IPS DF 6.9 (cell line): ENCODE data around the gene SERTAD2.

Source experiments
- DNase-seq: peaks from one replicate; pipeline ENCODE4 v3.0.0-alpha.2; 2013; ENCODE audit warnings: low read depth, low spot score
- H3K27ac ChIP-seq: one replicate; pipeline ENCODE4 v1.5.1; 2013; ENCODE audit warnings: low read length, control low read depth
- H3K27me3 ChIP-seq: 2 replicates; pipeline ENCODE4 v1.6.1; 2013; ENCODE audit warnings: mild to moderate bottlenecking, low read length; ENCODE audit not compliant: control insufficient read depth, insufficient read depth
- H3K36me3 ChIP-seq: 2 replicates; pipeline ENCODE4 v1.6.1; 2013; ENCODE audit warnings: low read length; ENCODE audit not compliant: control insufficient read depth, insufficient read depth
- H3K4me1 ChIP-seq: 2 replicates; pipeline ENCODE4 v1.6.1; 2013; ENCODE audit warnings: low read length; ENCODE audit not compliant: control insufficient read depth, insufficient read depth
- H3K4me3 ChIP-seq: 2 replicates; pipeline ENCODE4 v1.5.1; 2013; ENCODE audit warnings: mild to moderate bottlenecking, low read length
- H3K9me3 ChIP-seq: 2 replicates; pipeline ENCODE4 v1.6.1; 2013; ENCODE audit warnings: low read length, inconsistent platforms; ENCODE audit not compliant: control insufficient read depth, insufficient read depth
- WGBS: extraction: QIAGEN DNeasy Blood & Tissue Kit; methylation state at CpG from one replicate; pipeline ENCODE4 v1.1.7; 2013; ENCODE audit warnings: mixed read lengths, missing lambda C conversion rate; ENCODE audit not compliant: insufficient read length, insufficient coverage; 5-methylcytosine and 5-hydroxymethylcytosine counted together

The SERTAD2 gene

GRCh38 chr2:64581777-64582539 lies 71.8 kb downstream of the SERTAD2 start:
- Histone ChIP-seq H3K9me3 (no peaks in the 10 kb centered on the region), H3K4me3 (no peak overlapping the region), H3K27me3 (no peaks in the 10 kb centered on the region), H3K27ac (no peak overlapping the region), H3K4me1 (no peaks in the 10 kb centered on the region), H3K36me3 (no peaks in the 10 kb centered on the region)
- DNase-seq = no peak
- WGBS = no CpG with 5 or more reads among the region's 1 CpG
